H1 (cell line): ENCODE measurements around the gene KIF5C. TPM values are rescaled to one million over a fixed set of nuclear protein-coding genes. Genes with fewer than 3 reads are reported as not detected.
A peak's percentile ranks its signal among the peaks of the same experiment; 100 is the strongest.

ENCODE experiments used
- CTCF ChIA-PET: fragments of 300-600 bp; sonication (Branson Sonifier 250); formaldehyde crosslinking; loops from one replicate; lab custom pipeline; 2021; ENCODE audit not compliant: partially characterized antibody; lab: Charles Lee
- POLR2A ChIA-PET: fragments of 300-600 bp; sonication (Branson Sonifier 250); formaldehyde crosslinking; loops from one replicate; lab custom pipeline; 2021; ENCODE audit warnings: inconsistent platforms; ENCODE audit not compliant: partially characterized antibody; lab: Charles Lee
- DNase-seq, 2 experiments: peaks; one replicate each; pipeline versions ENCODE4 v3.0.0 to v3.0.0-alpha.2; 2010 to 2022; ENCODE audit warnings: low spot score in 2 of 2, low read depth in 1 of 2, mixed read lengths in 1 of 2
- FAIRE-seq: peaks from 2 replicates; lab custom pipeline; 2011; peaks lifted over from hg19 to GRCh38; lab: Jason Lieb, UNC
- H2AFZ ChIP-seq: 2 replicates; pipeline ENCODE4 v1.8.1; 2012; ENCODE audit warnings: low read length, inconsistent platforms
- H2AK5ac ChIP-seq: 2 replicates; pipeline ENCODE4 v1.6.1; 2013; ENCODE audit warnings: low read depth, low read length
- H2BK120ac ChIP-seq: replicated peaks from 2 replicates; pipeline ENCODE3; 2013; ENCODE audit warnings: low read depth, low read length, inconsistent platforms
- H2BK12ac ChIP-seq: 2 replicates; pipeline ENCODE4 v1.6.1; 2013; ENCODE audit warnings: low read depth, low read length
- H2BK15ac ChIP-seq: 2 replicates; pipeline ENCODE4 v1.6.1; 2013; ENCODE audit warnings: low read length
- H2BK20ac ChIP-seq: 2 replicates; pipeline ENCODE4 v1.6.1; 2013; ENCODE audit warnings: low read length
- H2BK5ac ChIP-seq: 2 replicates; pipeline ENCODE4 v1.6.1; 2013; ENCODE audit warnings: low read depth, low read length
- H3K14ac ChIP-seq: 2 replicates; pipeline ENCODE4 v1.6.1; 2013; ENCODE audit warnings: inconsistent platforms; ENCODE audit not compliant: insufficient read length
- H3K18ac ChIP-seq: 2 replicates; pipeline ENCODE4 v1.6.1; 2013; ENCODE audit warnings: low read length; ENCODE audit errors: extremely low read depth
- H3K23ac ChIP-seq: 2 replicates; pipeline ENCODE4 v1.6.1; 2013; ENCODE audit warnings: inconsistent platforms; ENCODE audit not compliant: insufficient read length
- H3K23me2 ChIP-seq: 2 replicates; pipeline ENCODE4 v1.6.1; 2013; ENCODE audit warnings: low read depth, low read length
- H3K27ac ChIP-seq: 2 replicates; pipeline ENCODE4 v1.6.1; 2011; ENCODE audit warnings: low read depth, low read length, inconsistent platforms
- H3K27me3 ChIP-seq, 4 experiments: replicated peaks in 1 of 4; 1 replicate in 1 of 4; 2 replicates in 3 of 4; pipeline versions ENCODE4 v1.6.1 to v1.8.1; 2011 to 2013; ENCODE audit warnings: low read length in 3 of 4, mild to moderate bottlenecking in 3 of 4, inconsistent platforms in 2 of 4, mixed read lengths in 2 of 4, moderate library complexity in 1 of 4; ENCODE audit not compliant: control insufficient read depth in 3 of 4, insufficient read depth in 3 of 4; ENCODE audit errors: extremely low read depth in 1 of 4
- H3K36me3 ChIP-seq, 4 experiments: 2 replicates each; pipeline versions ENCODE4 v1.6.1 to v1.8.1; 2011 to 2013; ENCODE audit warnings: mild to moderate bottlenecking in 4 of 4, low read length in 3 of 4, moderate library complexity in 2 of 4, control low read depth in 1 of 4, inconsistent platforms in 1 of 4; ENCODE audit not compliant: insufficient read depth in 4 of 4, control insufficient read depth in 2 of 4
- H3K4ac ChIP-seq: replicated peaks from 2 replicates; pipeline ENCODE3; 2013; ENCODE audit warnings: low read length, low read depth, mixed read lengths, inconsistent platforms; ENCODE audit not compliant: insufficient read length
- H3K4me1 ChIP-seq, 4 experiments: replicated peaks in 1 of 4; 1 replicate in 1 of 4; 2 replicates in 3 of 4; pipeline versions ENCODE4 v1.6.1 to v1.8.1; 2011 to 2013; ENCODE audit warnings: low read length in 3 of 4, inconsistent platforms in 2 of 4, mixed read lengths in 1 of 4; ENCODE audit not compliant: insufficient read depth in 4 of 4, control insufficient read depth in 3 of 4
- H3K4me2 ChIP-seq, 2 experiments: 2 replicates each; pipeline versions ENCODE4 v1.6.1 to v1.8.1; 2011 to 2013; ENCODE audit warnings: low read depth in 2 of 2, low read length in 2 of 2, control low read depth in 1 of 2, inconsistent platforms in 1 of 2, mild to moderate bottlenecking in 1 of 2; ENCODE audit not compliant: insufficient read depth in 1 of 2
- H3K4me3 ChIP-seq, 4 experiments: fragments of 200-600, 300-600 bp in 1 of 4; sonication (generic), shearing (Covaris generic), sonication (Bioruptor Twin) in 1 of 4; 2 replicates each; pipeline versions ENCODE4 v1.5.1 to v1.8.1; 2011 to 2016; ENCODE audit warnings: low read length in 4 of 4, low read depth in 3 of 4, control low read depth in 2 of 4, inconsistent platforms in 2 of 4, mild to moderate bottlenecking in 2 of 4, mixed read lengths in 1 of 4, moderate library complexity in 1 of 4; ENCODE audit not compliant: insufficient read depth in 2 of 4; ENCODE audit errors: extremely low read depth in 1 of 4
- H3K56ac ChIP-seq: replicated peaks from 2 replicates; pipeline ENCODE3; 2013; ENCODE audit warnings: low read depth, mild to moderate bottlenecking, mixed read lengths, low read length, inconsistent platforms; ENCODE audit not compliant: insufficient read length
- H3K79me1 ChIP-seq: 2 replicates; pipeline ENCODE4 v1.6.1; 2013; ENCODE audit warnings: low read depth, low read length, control low read depth
- H3K79me2 ChIP-seq, 2 experiments: 2 replicates each; pipeline versions ENCODE4 v1.6.1 to v1.8.1; 2012 to 2013; ENCODE audit warnings: low read length in 2 of 2, mild to moderate bottlenecking in 2 of 2, inconsistent platforms in 1 of 2; ENCODE audit not compliant: insufficient read depth in 2 of 2, control insufficient read depth in 1 of 2
- H3K9ac ChIP-seq, 4 experiments: replicated peaks in 1 of 4; 1 replicate in 1 of 4; 2 replicates in 3 of 4; pipeline versions ENCODE4 v1.6.1 to v1.8.1; 2011 to 2013; ENCODE audit warnings: low read depth in 3 of 4, low read length in 3 of 4, control low read depth in 2 of 4, mild to moderate bottlenecking in 2 of 4, moderate library complexity in 2 of 4, inconsistent platforms in 1 of 4; ENCODE audit errors: extremely low read depth in 1 of 4
- H3K9me3 ChIP-seq, 2 experiments: 2 replicates each; pipeline versions ENCODE4 v1.6.1 to v1.8.1; 2012 to 2013; ENCODE audit warnings: mild to moderate bottlenecking in 2 of 2, moderate library complexity in 2 of 2, control low read depth in 1 of 2, inconsistent platforms in 1 of 2, low read depth in 1 of 2, low read length in 1 of 2, mixed read lengths in 1 of 2; ENCODE audit not compliant: insufficient read depth in 2 of 2
- H4K20me1 ChIP-seq, 2 experiments: replicated peaks in 1 of 2; 2 replicates each; pipeline versions ENCODE3 to v1.8.1; 2011 to 2013; ENCODE audit warnings: inconsistent platforms in 2 of 2, low read length in 2 of 2, mild to moderate bottlenecking in 1 of 2; ENCODE audit not compliant: insufficient read depth in 2 of 2, control insufficient read depth in 1 of 2
- H4K5ac ChIP-seq: 2 replicates; pipeline ENCODE4 v1.6.1; 2013; ENCODE audit warnings: low read length, low read depth, mixed read lengths, inconsistent platforms; ENCODE audit not compliant: insufficient read length
- H4K8ac ChIP-seq: 2 replicates; pipeline ENCODE4 v1.8.0; 2013; ENCODE audit warnings: mild to moderate bottlenecking, moderate library complexity, low read length, inconsistent platforms; ENCODE audit not compliant: insufficient read depth; ENCODE audit errors: extremely low read depth
- H4K91ac ChIP-seq: replicated peaks from 2 replicates; pipeline ENCODE3; 2013; ENCODE audit warnings: low read length, mixed read lengths, inconsistent platforms; ENCODE audit not compliant: insufficient read length
- CEBPB ChIP-seq: IDR thresholded peaks from 2 replicates; pipeline ENCODE4 v1.6.1; 2012; ENCODE audit warnings: low read depth, low read length
- CREB1 ChIP-seq: IDR thresholded peaks from 2 replicates; pipeline ENCODE4 v1.6.1; 2012; ENCODE audit warnings: inconsistent platforms
- JUND ChIP-seq: IDR thresholded peaks from 2 replicates; pipeline ENCODE4 v1.6.1; 2011; ENCODE audit warnings: mild to moderate bottlenecking, improper control_type of control experiment, low read length
- RAD21 ChIP-seq, 2 experiments: IDR thresholded peaks in 1 of 2; conservative IDR thresholded peaks in 1 of 2; 2 replicates each; pipeline ENCODE4 v1.6.1; 2011; ENCODE audit warnings: low read depth in 2 of 2, low read length in 2 of 2, improper control_type of control experiment in 1 of 2, inconsistent platforms in 1 of 2, mild to moderate bottlenecking in 1 of 2, moderate library complexity in 1 of 2
- SIX5 ChIP-seq: IDR thresholded peaks from 2 replicates; pipeline ENCODE4 v1.6.1; 2011; ENCODE audit warnings: mild to moderate bottlenecking, low read depth, low read length
- TCF12 ChIP-seq: IDR thresholded peaks from 2 replicates; pipeline ENCODE4 v1.6.1; 2011; ENCODE audit warnings: low read depth, mild to moderate bottlenecking, low read length
- WGBS, 2 experiments: shearing (Covaris generic) in 1 of 2; methylation state at CpG; one replicate each; pipeline versions ENCODE4 v1.1.6 to v1.1.7; 2013 to 2015; ENCODE audit warnings: low lambda C conversion rate in 2 of 2, mixed read lengths in 2 of 2, inconsistent platforms in 1 of 2, low coverage in 1 of 2, missing lambda C conversion rate in 1 of 2; ENCODE audit not compliant: insufficient replicate concordance in 2 of 2, insufficient coverage in 1 of 2, insufficient read length in 1 of 2; ENCODE audit errors: extremely low coverage in 1 of 2, missing lambda C conversion rate in 1 of 2; 5-methylcytosine and 5-hydroxymethylcytosine counted together
- polyA plus RNA-seq, 7 experiments: library from polyadenylated mRNA; depleted of rRNA in 3 of 7; stranded (reverse) in 5 of 7; unstranded in 2 of 7; fragments of >200 nt in 5 of 7; fragments of 200-250 nt in 2 of 7; gene quantifications; 1 replicate in 5 of 7; 2 replicates in 1 of 7; 4 replicates in 1 of 7; pipeline versions ENCODE4 v1.2.1 to v1.2.3, GENCODE V29; 2011 to 2013; ENCODE audit warnings: missing spikeins in 2 of 7, mixed read lengths in 2 of 7
- total RNA-seq: library from RNA; stranded (reverse); fragmentation: NEBNext Ultra II Directional; extraction: Animal tissue kit (Norgen Biotek cat#: 25700); gene quantifications from 2 replicates; pipeline ENCODE4 v1.2.1, GENCODE V29; 2021
- TF ChIP-seq, protein P1 (sequence below), 3 experiments: IDR thresholded peaks; 1 replicate in 2 of 3; 2 replicates in 1 of 3; pipeline versions ENCODE4 v1.5.1 to v1.6.1; 2011; ENCODE audit warnings: low read length in 3 of 3, mild to moderate bottlenecking in 3 of 3, inconsistent platforms in 2 of 3, low read depth in 1 of 3, moderate library complexity in 1 of 3; ENCODE audit not compliant: insufficient read depth in 1 of 3; ENCODE audit errors: control extremely low read depth in 1 of 3

KIF5C gene
- total and polyA plus RNA-seq, 2 of the 8 experiments (the other 6 are each of a cell fraction or from before 2014, with no cell fraction given), result 16.3 to 66.4 TPM

DNA sequence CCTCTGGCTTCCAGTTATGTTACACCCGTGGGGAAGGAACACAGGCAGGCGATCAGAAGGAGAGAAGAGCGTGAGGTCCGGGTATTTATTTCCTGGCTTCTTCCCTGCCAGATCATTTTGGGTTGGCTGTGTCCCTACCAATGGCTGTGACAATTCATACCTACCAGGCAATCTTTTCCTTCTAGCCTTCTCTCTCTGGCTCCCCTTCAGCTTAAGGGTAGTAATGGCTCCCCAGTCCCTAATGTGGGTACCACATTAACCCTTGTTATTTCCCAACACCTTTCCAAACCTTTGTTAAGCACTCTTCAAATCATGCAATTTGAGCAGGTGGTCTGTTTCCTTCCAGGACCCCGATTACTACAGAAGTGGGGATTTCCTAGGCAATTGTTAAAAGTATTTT, 84.7 kb downstream of the KIF5C start:
- Histone ChIP-seq H3K14ac (no peak overlapping the region), H2BK12ac (no peak overlapping the region), H3K9ac (no peak overlapping the region), H2BK5ac (no peak overlapping the region), H3K27ac (no peak overlapping the region), H3K23me2 (no peaks in the 10 kb centered on the region; the same call in 1 of the 2 replicates), H3K9me3 (no peaks in the 10 kb centered on the region), H3K36me3 (peaks cover 0 to 14% (median 11%) of the 10 kb centered on the region in 4 experiments; a peak in 6 of 8 replicates), H2AK5ac (no peak overlapping the region), H2BK15ac (no peak overlapping the region), H3K23ac (no peak overlapping the region), H4K91ac (no peak overlapping the region), H3K4me3 (no peak overlapping the region), H3K79me1 (no peaks in the 10 kb centered on the region), H4K20me1 (no peaks in the 10 kb centered on the region), H2AFZ (no peak overlapping the region), H2BK20ac (no peak overlapping the region), H3K18ac (no peak overlapping the region), H3K56ac (no peak overlapping the region), H3K27me3 (no peaks in the 10 kb centered on the region), H4K8ac (no peak overlapping the region; the same call in 1 of the 2 replicates), H3K79me2 (no peaks in the 10 kb centered on the region), H4K5ac (no peak overlapping the region), H3K4me1 (no peaks in the 10 kb centered on the region), H3K4me2 (no peak overlapping the region), H3K4ac (no peak overlapping the region), H2BK120ac (no peak overlapping the region)
- DNase-seq, result no peak
- POLR2A ChIA-PET, result no interaction called here
- TF ChIP-seq SIX5 (no peak), JUND (no peak), CEBPB (peak; percentile 34; the same call in 1 of the 2 replicates), TCF12 (no peak), CREB1 (no peak), RAD21 (IDR thresholded peaks at IDR 0.05 in 1 of 2, conservative IDR thresholded peaks at IDR 0.05 in 1 of 2; ENCODE audit: low read depth in 2 of 2, low read length in 2 of 2) (peak in 1 of 2 experiments; percentile 17; a peak in 2 of 4 replicates)
- TF ChIP-seq, protein P1, sequence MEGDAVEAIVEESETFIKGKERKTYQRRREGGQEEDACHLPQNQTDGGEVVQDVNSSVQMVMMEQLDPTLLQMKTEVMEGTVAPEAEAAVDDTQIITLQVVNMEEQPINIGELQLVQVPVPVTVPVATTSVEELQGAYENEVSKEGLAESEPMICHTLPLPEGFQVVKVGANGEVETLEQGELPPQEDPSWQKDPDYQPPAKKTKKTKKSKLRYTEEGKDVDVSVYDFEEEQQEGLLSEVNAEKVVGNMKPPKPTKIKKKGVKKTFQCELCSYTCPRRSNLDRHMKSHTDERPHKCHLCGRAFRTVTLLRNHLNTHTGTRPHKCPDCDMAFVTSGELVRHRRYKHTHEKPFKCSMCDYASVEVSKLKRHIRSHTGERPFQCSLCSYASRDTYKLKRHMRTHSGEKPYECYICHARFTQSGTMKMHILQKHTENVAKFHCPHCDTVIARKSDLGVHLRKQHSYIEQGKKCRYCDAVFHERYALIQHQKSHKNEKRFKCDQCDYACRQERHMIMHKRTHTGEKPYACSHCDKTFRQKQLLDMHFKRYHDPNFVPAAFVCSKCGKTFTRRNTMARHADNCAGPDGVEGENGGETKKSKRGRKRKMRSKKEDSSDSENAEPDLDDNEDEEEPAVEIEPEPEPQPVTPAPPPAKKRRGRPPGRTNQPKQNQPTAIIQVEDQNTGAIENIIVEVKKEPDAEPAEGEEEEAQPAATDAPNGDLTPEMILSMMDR (IDR thresholded peaks at IDR 0.05; ENCODE audit: control extremely low read depth in 1 of 3, insufficient read depth in 1 of 3, low read depth in 1 of 3, low read length in 3 of 3), result peak in 1 of 3 experiments; percentile 41; a peak in 1 of 4 replicates
- peak; percentile 48 for FAIRE-seq
- 95% methylated on average over 5 of the region's 5 CpGs; no CpG with 5 or more reads in 1 of the 2 experiments for WGBS, 2 experiments
- CTCF ChIA-PET, result interaction anchor here (0.6 to 2.3 kb wide), 9 partner anchors 9 to 117 kb away, joined by 3 to 9 read pairs (median 3); no protein-coding TSS in a partner anchor
